Measurements from ENCODE around the gene ITIH3.

DNA sequence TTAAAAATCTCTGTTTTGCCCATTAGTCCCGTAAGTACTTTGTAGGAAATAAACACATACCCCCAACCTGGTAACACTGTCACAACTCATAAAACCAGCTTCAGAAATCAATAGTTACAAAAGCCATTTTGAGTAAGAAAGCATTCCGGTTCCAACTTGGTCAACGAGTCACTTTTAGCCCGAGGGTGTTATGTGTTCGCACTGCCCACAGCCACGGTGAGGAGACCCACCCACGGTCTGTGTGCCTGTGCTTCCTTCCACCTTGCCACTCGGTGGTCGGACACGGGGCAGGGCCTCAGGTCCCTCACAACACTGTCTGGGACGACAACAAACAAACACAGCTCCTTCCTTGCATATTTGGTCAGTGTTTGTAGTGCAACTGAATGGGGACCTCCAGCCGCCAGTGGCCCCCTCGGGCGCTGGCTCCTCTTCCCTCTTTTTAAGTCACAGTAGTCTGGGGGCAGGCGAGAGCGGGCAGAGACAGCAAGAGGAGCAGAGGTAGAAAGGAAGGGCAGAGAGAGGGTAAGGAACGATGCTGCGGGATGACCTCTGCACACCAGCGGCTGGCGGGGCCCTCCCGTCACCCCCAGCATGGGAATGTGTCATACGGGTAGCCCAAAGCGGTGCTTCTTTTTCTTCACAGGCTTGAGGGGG, 45.4 kb downstream of the ITIH3 start:
- TF ChIP-seq JUND (IDR thresholded peaks at IDR 0.05), result no peak
- TF ChIP-seq FOXA1 (IDR thresholded peaks at IDR 0.05), result no peak
- TF ChIP-seq, protein P1, sequence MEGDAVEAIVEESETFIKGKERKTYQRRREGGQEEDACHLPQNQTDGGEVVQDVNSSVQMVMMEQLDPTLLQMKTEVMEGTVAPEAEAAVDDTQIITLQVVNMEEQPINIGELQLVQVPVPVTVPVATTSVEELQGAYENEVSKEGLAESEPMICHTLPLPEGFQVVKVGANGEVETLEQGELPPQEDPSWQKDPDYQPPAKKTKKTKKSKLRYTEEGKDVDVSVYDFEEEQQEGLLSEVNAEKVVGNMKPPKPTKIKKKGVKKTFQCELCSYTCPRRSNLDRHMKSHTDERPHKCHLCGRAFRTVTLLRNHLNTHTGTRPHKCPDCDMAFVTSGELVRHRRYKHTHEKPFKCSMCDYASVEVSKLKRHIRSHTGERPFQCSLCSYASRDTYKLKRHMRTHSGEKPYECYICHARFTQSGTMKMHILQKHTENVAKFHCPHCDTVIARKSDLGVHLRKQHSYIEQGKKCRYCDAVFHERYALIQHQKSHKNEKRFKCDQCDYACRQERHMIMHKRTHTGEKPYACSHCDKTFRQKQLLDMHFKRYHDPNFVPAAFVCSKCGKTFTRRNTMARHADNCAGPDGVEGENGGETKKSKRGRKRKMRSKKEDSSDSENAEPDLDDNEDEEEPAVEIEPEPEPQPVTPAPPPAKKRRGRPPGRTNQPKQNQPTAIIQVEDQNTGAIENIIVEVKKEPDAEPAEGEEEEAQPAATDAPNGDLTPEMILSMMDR (IDR thresholded peaks at IDR 0.05; ENCODE audit: low read depth, low read length, missing input control), result no peak
- no peak for TF ChIP-seq TAF1 (conservative IDR thresholded peaks at IDR 0.05)
- peak; percentile 54 for TF ChIP-seq YY1 (IDR thresholded peaks at IDR 0.05)
- no peak for TF ChIP-seq HNF4G (IDR thresholded peaks at IDR 0.05)
- TF ChIP-seq, protein P2, sequence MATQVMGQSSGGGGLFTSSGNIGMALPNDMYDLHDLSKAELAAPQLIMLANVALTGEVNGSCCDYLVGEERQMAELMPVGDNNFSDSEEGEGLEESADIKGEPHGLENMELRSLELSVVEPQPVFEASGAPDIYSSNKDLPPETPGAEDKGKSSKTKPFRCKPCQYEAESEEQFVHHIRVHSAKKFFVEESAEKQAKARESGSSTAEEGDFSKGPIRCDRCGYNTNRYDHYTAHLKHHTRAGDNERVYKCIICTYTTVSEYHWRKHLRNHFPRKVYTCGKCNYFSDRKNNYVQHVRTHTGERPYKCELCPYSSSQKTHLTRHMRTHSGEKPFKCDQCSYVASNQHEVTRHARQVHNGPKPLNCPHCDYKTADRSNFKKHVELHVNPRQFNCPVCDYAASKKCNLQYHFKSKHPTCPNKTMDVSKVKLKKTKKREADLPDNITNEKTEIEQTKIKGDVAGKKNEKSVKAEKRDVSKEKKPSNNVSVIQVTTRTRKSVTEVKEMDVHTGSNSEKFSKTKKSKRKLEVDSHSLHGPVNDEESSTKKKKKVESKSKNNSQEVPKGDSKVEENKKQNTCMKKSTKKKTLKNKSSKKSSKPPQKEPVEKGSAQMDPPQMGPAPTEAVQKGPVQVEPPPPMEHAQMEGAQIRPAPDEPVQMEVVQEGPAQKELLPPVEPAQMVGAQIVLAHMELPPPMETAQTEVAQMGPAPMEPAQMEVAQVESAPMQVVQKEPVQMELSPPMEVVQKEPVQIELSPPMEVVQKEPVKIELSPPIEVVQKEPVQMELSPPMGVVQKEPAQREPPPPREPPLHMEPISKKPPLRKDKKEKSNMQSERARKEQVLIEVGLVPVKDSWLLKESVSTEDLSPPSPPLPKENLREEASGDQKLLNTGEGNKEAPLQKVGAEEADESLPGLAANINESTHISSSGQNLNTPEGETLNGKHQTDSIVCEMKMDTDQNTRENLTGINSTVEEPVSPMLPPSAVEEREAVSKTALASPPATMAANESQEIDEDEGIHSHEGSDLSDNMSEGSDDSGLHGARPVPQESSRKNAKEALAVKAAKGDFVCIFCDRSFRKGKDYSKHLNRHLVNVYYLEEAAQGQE (IDR thresholded peaks at IDR 0.05), result no peak
- TF ChIP-seq GABPA (IDR thresholded peaks at IDR 0.05 in 1 of 2, conservative IDR thresholded peaks at IDR 0.05 in 1 of 2), result no peak
- TF ChIP-seq, protein P3, sequence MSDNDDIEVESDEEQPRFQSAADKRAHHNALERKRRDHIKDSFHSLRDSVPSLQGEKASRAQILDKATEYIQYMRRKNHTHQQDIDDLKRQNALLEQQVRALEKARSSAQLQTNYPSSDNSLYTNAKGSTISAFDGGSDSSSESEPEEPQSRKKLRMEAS (IDR thresholded peaks at IDR 0.05), result no peak
- TF ChIP-seq EGR1 (IDR thresholded peaks at IDR 0.05; ENCODE audit: low read depth in 2 of 2), result no peak
- TF ChIP-seq, protein P4, sequence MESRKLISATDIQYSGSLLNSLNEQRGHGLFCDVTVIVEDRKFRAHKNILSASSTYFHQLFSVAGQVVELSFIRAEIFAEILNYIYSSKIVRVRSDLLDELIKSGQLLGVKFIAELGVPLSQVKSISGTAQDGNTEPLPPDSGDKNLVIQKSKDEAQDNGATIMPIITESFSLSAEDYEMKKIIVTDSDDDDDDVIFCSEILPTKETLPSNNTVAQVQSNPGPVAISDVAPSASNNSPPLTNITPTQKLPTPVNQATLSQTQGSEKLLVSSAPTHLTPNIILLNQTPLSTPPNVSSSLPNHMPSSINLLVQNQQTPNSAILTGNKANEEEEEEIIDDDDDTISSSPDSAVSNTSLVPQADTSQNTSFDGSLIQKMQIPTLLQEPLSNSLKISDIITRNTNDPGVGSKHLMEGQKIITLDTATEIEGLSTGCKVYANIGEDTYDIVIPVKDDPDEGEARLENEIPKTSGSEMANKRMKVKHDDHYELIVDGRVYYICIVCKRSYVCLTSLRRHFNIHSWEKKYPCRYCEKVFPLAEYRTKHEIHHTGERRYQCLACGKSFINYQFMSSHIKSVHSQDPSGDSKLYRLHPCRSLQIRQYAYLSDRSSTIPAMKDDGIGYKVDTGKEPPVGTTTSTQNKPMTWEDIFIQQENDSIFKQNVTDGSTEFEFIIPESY (IDR thresholded peaks at IDR 0.05), result no peak
- no peak for TF ChIP-seq RAD21 (IDR thresholded peaks at IDR 0.05)
- TF ChIP-seq SP1 (IDR thresholded peaks at IDR 0.05), result no peak
